Cardiac muscle cell (in vitro differentiated cells and primary cell): ENCODE data around the gene MCC. TPM values are rescaled to one million over a fixed set of nuclear protein-coding genes. Genes with fewer than 3 reads are reported as not detected.
A peak's percentile ranks its signal among the peaks of the same experiment; 100 is the strongest.

Experiments used
- DNase-seq, 2 donors: peaks; one replicate each; pipeline versions ENCODE4 v3.0.0 to v3.0.0-alpha.2; 2010 to 2017; ENCODE audit warnings: low read depth in 1 of 2, low spot score in 1 of 2
- H3K27ac ChIP-seq: fragments of 200-600 bp; sonication (generic); 2 replicates; pipeline ENCODE4 v1.5.1; 2016
- H3K27me3 ChIP-seq: fragments of 200-600 bp; sonication (generic); 2 replicates; pipeline ENCODE4 v1.6.0; 2016; ENCODE audit warnings: control low read depth
- H3K36me3 ChIP-seq: fragments of 200-600 bp; sonication (generic); 2 replicates; pipeline ENCODE4 v1.5.1; 2016; ENCODE audit warnings: control low read depth
- H3K4me1 ChIP-seq: fragments of 200-600 bp; sonication (generic); 2 replicates; pipeline ENCODE4 v1.8.1; 2017; ENCODE audit warnings: low read depth, mild to moderate bottlenecking, mixed run types
- H3K4me3 ChIP-seq: fragments of 200-600 bp; sonication (generic); 2 replicates; pipeline ENCODE4 v1.5.1; 2016; ENCODE audit warnings: mild to moderate bottlenecking
- H3K9me3 ChIP-seq: fragments of 200-600 bp; sonication (generic); 2 replicates; pipeline ENCODE4 v1.5.1; 2017; ENCODE audit warnings: low read depth, mild to moderate bottlenecking, control low read depth
- CTCF ChIP-seq: IDR thresholded peaks from 2 replicates; pipeline ENCODE4 v1.5.1; 2012; ENCODE audit warnings: low read depth, mild to moderate bottlenecking, low read length
- polyA plus RNA-seq: library from polyadenylated mRNA; unstranded; fragments of >200 nt; fragmentation: Nextera tagmentation; extraction: Ambion mirVana; gene quantifications from 2 replicates; pipeline ENCODE4 v1.2.1, GENCODE V29; 2016
- total RNA-seq: library from RNA; depleted of rRNA; stranded (reverse); fragments of >200 nt; gene quantifications from 2 replicates; pipeline ENCODE4 v1.2.3, GENCODE V29; 2016

MCC gene
- total and polyA plus RNA-seq, 2 experiments from 2014 or later, result 37.8 to 137 TPM

- no peak for TF ChIP-seq CTCF
- Histone ChIP-seq H3K4me3 (no peak overlapping the region), H3K9me3 (no peaks in the 10 kb centered on the region), H3K4me1 (peaks cover 20% of the 10 kb centered on the region), H3K36me3 (no peaks in the 10 kb centered on the region), H3K27me3 (no peaks in the 10 kb centered on the region), H3K27ac (no peak overlapping the region)
- no peak for DNase-seq
Observed at GRCh38 chr5:113268232-113268631, 220.0 kb downstream of the MCC start.

GRCh38 chr5:113267361-113267900 lies 220.8 kb downstream of the MCC start:
- H3K27ac ChIP-seq, result no peak overlapping the region
- no peaks in the 10 kb centered on the region for H3K27me3 ChIP-seq
- no peak overlapping the region for H3K4me3 ChIP-seq
- no peak for TF ChIP-seq CTCF
- H3K4me1 ChIP-seq, result peaks cover 20% of the 10 kb centered on the region
- peak in 1 of 2 donors; percentile 38 for DNase-seq
- no peaks in the 10 kb centered on the region for H3K9me3 ChIP-seq
- H3K36me3 ChIP-seq, result no peaks in the 10 kb centered on the region

- no peak for TF ChIP-seq CTCF
- H3K27ac ChIP-seq, result no peak overlapping the region
- peaks cover 20% of the 10 kb centered on the region for H3K4me1 ChIP-seq
- DNase-seq, result no peak
- H3K9me3 ChIP-seq, result no peaks in the 10 kb centered on the region
- no peaks in the 10 kb centered on the region for H3K27me3 ChIP-seq
- H3K4me3 ChIP-seq, result no peak overlapping the region
- H3K36me3 ChIP-seq, result no peaks in the 10 kb centered on the region
Observed at GRCh38 chr5:113266913-113267227, 221.4 kb downstream of the MCC start.

GRCh38 chr5:113266227-113266912 lies 221.9 kb downstream of the MCC start:
- Histone ChIP-seq H3K4me1 (peaks cover 20% of the 10 kb centered on the region), H3K36me3 (no peaks in the 10 kb centered on the region), H3K4me3 (no peak overlapping the region), H3K9me3 (no peaks in the 10 kb centered on the region), H3K27me3 (no peaks in the 10 kb centered on the region), H3K27ac (no peak overlapping the region)
- no peak for TF ChIP-seq CTCF
- peak in 1 of 2 donors; percentile 55 for DNase-seq

- Histone ChIP-seq H3K9me3 (no peaks in the 10 kb centered on the region), H3K36me3 (no peaks in the 10 kb centered on the region), H3K27me3 (no peaks in the 10 kb centered on the region), H3K4me1 (peaks cover 12% of the 10 kb centered on the region), H3K4me3 (no peak overlapping the region), H3K27ac (no peak overlapping the region)
- no peak for TF ChIP-seq CTCF
- DNase-seq, result no peak
Observed at GRCh38 chr5:113265190-113265589, 223.1 kb downstream of the MCC start.
